Measurements from ENCODE around the gene CLEC4G. TPM values are rescaled to one million over a fixed set of nuclear protein-coding genes. Genes with fewer than 3 reads are reported as not detected.

The CLEC4G gene
- total RNA-seq, 2 donors from 2014 or later = 0.57 TPM; not detected in 1

DNA sequence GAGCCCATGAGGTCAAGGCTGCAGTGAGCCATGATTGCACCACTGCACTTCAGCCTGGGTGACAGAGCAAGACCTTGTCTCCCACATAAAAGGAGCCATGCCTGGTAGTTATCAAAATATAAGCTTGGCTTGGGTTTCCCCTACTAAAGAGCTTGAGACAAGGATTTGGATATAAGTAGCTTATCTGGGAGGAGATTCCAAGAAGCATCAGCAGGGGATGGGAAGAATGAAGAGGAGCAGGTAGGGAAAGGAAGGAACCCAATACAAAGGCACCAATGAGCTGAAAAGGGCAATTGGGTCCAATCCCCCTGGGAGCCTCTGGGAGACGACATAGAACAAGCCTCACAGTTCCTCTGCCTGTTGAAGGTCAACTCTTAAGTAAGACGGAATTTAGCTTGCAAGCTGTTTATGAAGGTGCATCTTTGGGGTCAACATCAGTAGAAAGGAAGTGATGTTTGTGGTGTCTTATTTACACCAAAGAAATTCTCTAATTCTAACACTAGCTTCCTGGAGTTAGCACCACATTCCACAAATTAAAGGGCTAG is 7.4 kb upstream of the CLEC4G start:
- H3K9me3 ChIP-seq = no peaks in the 10 kb centered on the region
- H3K4me3 ChIP-seq = no peak overlapping the region
- intact Hi-C loops (cut with DNase I) = no loop called here
- no peaks in the 10 kb centered on the region for H3K4me1 ChIP-seq (replicated peaks)
- no peak for DNase-seq (ENCODE audit: low spot score)
- no peak overlapping the region for H3K27ac ChIP-seq
- TF ChIP-seq CTCF (IDR thresholded peaks at IDR 0.05) (no peak), POLR2A (IDR thresholded peaks at IDR 0.05) (no peak), POLR2AphosphoS5 (IDR thresholded peaks at IDR 0.05) (no peak)
- H3K27me3 ChIP-seq (replicated peaks; ENCODE audit: insufficient read depth) = no peaks in the 10 kb centered on the region
- 55% methylated on average over 2 of the region's 2 CpGs for WGBS
- no peaks in the 10 kb centered on the region for H3K36me3 ChIP-seq

DNA sequence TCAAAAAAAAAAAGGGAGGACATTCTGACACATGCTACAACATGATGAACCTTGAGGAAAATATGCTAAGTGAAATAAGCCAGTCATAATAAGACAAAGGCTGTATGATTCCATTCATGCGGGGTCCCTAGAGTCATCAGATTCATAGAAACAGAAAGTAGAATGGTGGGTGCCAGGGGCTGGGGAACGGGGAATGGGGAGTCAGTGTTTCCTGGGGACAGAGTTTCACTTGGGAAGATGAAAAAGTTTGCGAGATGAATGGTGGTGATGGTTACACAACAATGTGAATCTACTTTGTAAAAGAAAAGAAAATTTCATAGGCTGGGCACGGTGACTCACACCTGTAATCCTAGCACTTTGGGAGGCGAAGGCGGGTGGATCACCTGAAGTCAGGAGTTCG is 6.1 kb upstream of the CLEC4G start:
- Histone ChIP-seq H3K9me3 (no peaks in the 10 kb centered on the region), H3K27me3 (replicated peaks; ENCODE audit: insufficient read depth) (no peaks in the 10 kb centered on the region), H3K27ac (no peak overlapping the region), H3K4me1 (replicated peaks) (no peaks in the 10 kb centered on the region), H3K36me3 (no peaks in the 10 kb centered on the region), H3K4me3 (no peak overlapping the region)
- DNase-seq (ENCODE audit: low spot score) = no peak
- intact Hi-C loops (cut with DNase I) = no loop called here
- TF ChIP-seq POLR2AphosphoS5 (IDR thresholded peaks at IDR 0.05) (no peak), POLR2A (IDR thresholded peaks at IDR 0.05) (no peak), CTCF (IDR thresholded peaks at IDR 0.05) (no peak)
- WGBS = 71% methylated on average over 7 of the region's 7 CpGs

DNA sequence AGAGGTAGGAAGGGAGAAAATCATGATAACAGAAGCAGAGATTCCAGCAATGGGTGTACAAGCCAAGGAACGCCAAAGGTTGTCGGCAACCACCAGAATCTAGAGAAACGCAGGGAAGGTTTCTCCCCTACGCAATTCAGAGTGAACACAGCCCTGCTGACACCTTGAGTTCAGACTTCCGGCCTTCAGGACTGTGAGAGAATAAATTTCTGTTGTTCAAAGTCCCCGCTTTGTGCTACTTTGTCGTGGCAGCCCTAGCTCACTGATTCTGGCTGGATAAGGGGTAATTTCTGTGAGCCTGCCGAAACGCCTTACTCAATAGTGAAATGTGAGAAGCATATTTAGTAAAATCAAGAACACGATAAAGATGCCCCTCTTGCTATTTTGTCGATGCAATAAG is 5.3 kb upstream of the CLEC4G start:
- WGBS = 79% methylated on average over 11 of the region's 11 CpGs
- Histone ChIP-seq H3K4me3 (no peak overlapping the region), H3K4me1 (replicated peaks) (no peaks in the 10 kb centered on the region), H3K27me3 (replicated peaks; ENCODE audit: insufficient read depth) (no peaks in the 10 kb centered on the region), H3K27ac (no peak overlapping the region), H3K36me3 (no peaks in the 10 kb centered on the region), H3K9me3 (no peaks in the 10 kb centered on the region)
- no peak for DNase-seq (ENCODE audit: low spot score)
- no peak for TF ChIP-seq CTCF (IDR thresholded peaks at IDR 0.05)
- TF ChIP-seq POLR2AphosphoS5 (IDR thresholded peaks at IDR 0.05) = no peak
- TF ChIP-seq POLR2A (IDR thresholded peaks at IDR 0.05) = no peak
- intact Hi-C loops (cut with DNase I) = no loop called here

- Histone ChIP-seq H3K9me3 (no peaks in the 10 kb centered on the region), H3K27me3 (replicated peaks; ENCODE audit: insufficient read depth) (peaks cover 2% of the 10 kb centered on the region), H3K4me3 (no peak overlapping the region), H3K4me1 (replicated peaks) (no peaks in the 10 kb centered on the region), H3K36me3 (no peaks in the 10 kb centered on the region), H3K27ac (no peak overlapping the region)
- TF ChIP-seq POLR2AphosphoS5 (IDR thresholded peaks at IDR 0.05) (no peak), POLR2A (IDR thresholded peaks at IDR 0.05) (no peak), CTCF (IDR thresholded peaks at IDR 0.05) (no peak)
- 92% methylated on average over 1 of the region's 1 CpG for WGBS
- intact Hi-C loops (cut with DNase I) = no loop called here
- no peak for DNase-seq (ENCODE audit: low spot score)
Measured at GRCh38 chr19:7736148-7736547, 4.2 kb upstream of the CLEC4G start.
